Neural progenitor cell (in vitro differentiated cells): ENCODE results near the gene ACACB.

Source experiments
- CTCF ChIP-seq: fragments of 200-600 bp; sonication (generic); IDR thresholded peaks from 2 replicates; pipeline ENCODE4 v1.5.1; 2017; ENCODE audit warnings: antibody characterized with exemption, mild to moderate bottlenecking
- EZH2 ChIP-seq: fragments of 200-600 bp; sonication (generic); IDR thresholded peaks from 2 replicates; pipeline ENCODE4 v1.6.1; 2017; ENCODE audit warnings: antibody characterized with exemption, mild to moderate bottlenecking, moderate library complexity
- EZH2phosphoT487 ChIP-seq: fragments of 200-600 bp; sonication (generic); IDR thresholded peaks from 2 replicates; pipeline ENCODE4 v1.6.1; 2017; ENCODE audit warnings: antibody characterized with exemption

GRCh38 chr12:109167781-109168180 is 51.4 kb downstream of the ACACB start:
- no peak for TF ChIP-seq CTCF
- no peak for TF ChIP-seq EZH2phosphoT487
- TF ChIP-seq EZH2, result no peak
